HepG2 (cell line): Measurements from ENCODE around the gene AJUBA. TPM values are rescaled to one million over a fixed set of nuclear protein-coding genes. Genes with fewer than 3 reads are reported as not detected.

Experiments used
- ARHGAP35 ChIP-seq: sonication (generic); formaldehyde crosslinking; IDR thresholded peaks from 2 replicates; pipeline ENCODE4 v1.9.0; 2022; ENCODE audit warnings: mild to moderate bottlenecking, inconsistent platforms, moderate library complexity, missing genetic modification reagents, borderline replicate concordance
- CC2D1A ChIP-seq: sonication (generic); formaldehyde crosslinking; IDR thresholded peaks from 2 replicates; pipeline ENCODE4 v1.8.1; 2023; ENCODE audit warnings: mild to moderate bottlenecking, missing genetic modification reagents
- ETV5 ChIP-seq: IDR thresholded peaks from 2 replicates; pipeline ENCODE4 v1.6.1; 2018; ENCODE audit warnings: missing biosample characterization, missing genetic modification reagents, inconsistent platforms, borderline replicate concordance
- FLYWCH1 ChIP-seq: sonication (generic); formaldehyde crosslinking; IDR thresholded peaks from 2 replicates; pipeline ENCODE4 v1.8.1; 2023; ENCODE audit warnings: mild to moderate bottlenecking, missing genetic modification reagents
- FOXP1 ChIP-seq, 2 experiments: fragments of 450-650 bp in 1 of 2; IDR thresholded peaks; 2 replicates each; pipeline ENCODE4 v1.6.1; 2017 to 2018; ENCODE audit warnings: antibody characterized with exemption in 1 of 2
- HNRNPUL1 ChIP-seq: fragments of 200-400 bp; formaldehyde crosslinking; IDR thresholded peaks from 2 replicates; pipeline ENCODE4 v1.6.1; 2017; ENCODE audit warnings: low read depth, mild to moderate bottlenecking, low read length, moderate library complexity
- PTBP1 ChIP-seq: fragments of 200-400 bp; formaldehyde crosslinking; IDR thresholded peaks from 2 replicates; pipeline ENCODE4 v1.6.1; 2018; ENCODE audit warnings: low read length, low read depth; ENCODE audit not compliant: poor library complexity, severe bottlenecking
- SP4 ChIP-seq: sonication (generic); formaldehyde crosslinking; IDR thresholded peaks from 2 replicates; pipeline ENCODE4 v1.8.1; 2023; ENCODE audit warnings: mild to moderate bottlenecking, missing genetic modification reagents
- SRY ChIP-seq: sonication (generic); formaldehyde crosslinking; IDR thresholded peaks from 2 replicates; pipeline ENCODE4 v1.8.0; 2022; ENCODE audit warnings: mild to moderate bottlenecking, missing genetic modification reagents
- ZFP36L2 ChIP-seq: sonication (generic); formaldehyde crosslinking; IDR thresholded peaks from 2 replicates; pipeline ENCODE4 v1.4.0; 2020; ENCODE audit warnings: missing genetic modification reagents
- ZFP90 ChIP-seq: sonication (generic); formaldehyde crosslinking; IDR thresholded peaks from 2 replicates; pipeline ENCODE4 v1.8.0; 2022; ENCODE audit warnings: missing genetic modification reagents, mild to moderate bottlenecking, inconsistent platforms, borderline replicate concordance
- ZNF382 ChIP-seq: sonication (generic); formaldehyde crosslinking; IDR thresholded peaks from 2 replicates; pipeline ENCODE4 v1.5.0; 2020; ENCODE audit warnings: missing genetic modification reagents, mild to moderate bottlenecking, borderline replicate concordance
- ZNF598 ChIP-seq: sonication (generic); formaldehyde crosslinking; IDR thresholded peaks from 2 replicates; pipeline ENCODE4 v1.5.1; 2020; ENCODE audit warnings: mild to moderate bottlenecking, missing genetic modification reagents, borderline replicate concordance
- ZNF776 ChIP-seq: sonication (generic); formaldehyde crosslinking; IDR thresholded peaks from 2 replicates; pipeline ENCODE4 v1.4.0; 2020; ENCODE audit warnings: mild to moderate bottlenecking, missing genetic modification reagents
- ZNF891 ChIP-seq: sonication (generic); formaldehyde crosslinking; IDR thresholded peaks from 2 replicates; pipeline ENCODE4 v1.5.0; 2020; ENCODE audit warnings: mild to moderate bottlenecking, missing genetic modification reagents
- ZSCAN31 ChIP-seq: sonication (generic); formaldehyde crosslinking; IDR thresholded peaks from 2 replicates; pipeline ENCODE4 v1.5.0; 2020; ENCODE audit warnings: low read depth, mild to moderate bottlenecking, missing genetic modification reagents
- polyA plus RNA-seq, 8 experiments: library from polyadenylated mRNA; depleted of rRNA in 3 of 8; stranded (reverse) in 7 of 8; unstranded in 1 of 8; fragments of >200 nt; fragmentation: Illumina TruSeq in 4 of 8; extraction: Trizol in 4 of 8; gene quantifications; 2 replicates each; pipeline versions ENCODE4 v1.2.1 to v1.2.3, GENCODE V29; 2011 to 2016; ENCODE audit warnings: low read depth in 4 of 8, missing spikeins in 1 of 8, mixed read lengths in 1 of 8; ENCODE audit not compliant: insufficient read depth in 1 of 8
- total RNA-seq, 5 experiments: library from RNA; depleted of rRNA; stranded (reverse); fragments of >200 nt; fragmentation: Illumina TruSeq; extraction: Trizol; gene quantifications; 2 replicates each; pipeline ENCODE4 v1.2.3, GENCODE V29; 2016; ENCODE audit warnings: low read depth in 1 of 5
- TF ChIP-seq, protein P1 (sequence below): sonication (generic); formaldehyde crosslinking; IDR thresholded peaks from 2 replicates; pipeline ENCODE4 v1.5.0; 2020; ENCODE audit warnings: mild to moderate bottlenecking, missing genetic modification reagents
- TF ChIP-seq, protein P2 (sequence below): sonication (generic); formaldehyde crosslinking; IDR thresholded peaks from 2 replicates; pipeline ENCODE4 v1.4.0; 2020; ENCODE audit warnings: mild to moderate bottlenecking, low read depth, missing genetic modification reagents
- TF ChIP-seq, protein P3 (sequence below): sonication (generic); formaldehyde crosslinking; IDR thresholded peaks from 2 replicates; pipeline ENCODE4 v1.4.0; 2020; ENCODE audit warnings: missing genetic modification reagents, low read depth, mild to moderate bottlenecking, borderline replicate concordance
- TF ChIP-seq, protein P4 (sequence below): sonication (generic); formaldehyde crosslinking; IDR thresholded peaks from 2 replicates; pipeline ENCODE4 v1.4.0; 2020; ENCODE audit warnings: missing genetic modification reagents
- TF ChIP-seq, protein P5 (sequence below): sonication (generic); formaldehyde crosslinking; IDR thresholded peaks from 2 replicates; pipeline ENCODE4 v1.8.1; 2022; ENCODE audit warnings: mild to moderate bottlenecking, missing genetic modification reagents

The AJUBA gene
- total and polyA plus RNA-seq, 2 of the 13 experiments (the other 11 are each of a cell fraction or from before 2014, with no cell fraction given) = 157 to 241 TPM

DNA sequence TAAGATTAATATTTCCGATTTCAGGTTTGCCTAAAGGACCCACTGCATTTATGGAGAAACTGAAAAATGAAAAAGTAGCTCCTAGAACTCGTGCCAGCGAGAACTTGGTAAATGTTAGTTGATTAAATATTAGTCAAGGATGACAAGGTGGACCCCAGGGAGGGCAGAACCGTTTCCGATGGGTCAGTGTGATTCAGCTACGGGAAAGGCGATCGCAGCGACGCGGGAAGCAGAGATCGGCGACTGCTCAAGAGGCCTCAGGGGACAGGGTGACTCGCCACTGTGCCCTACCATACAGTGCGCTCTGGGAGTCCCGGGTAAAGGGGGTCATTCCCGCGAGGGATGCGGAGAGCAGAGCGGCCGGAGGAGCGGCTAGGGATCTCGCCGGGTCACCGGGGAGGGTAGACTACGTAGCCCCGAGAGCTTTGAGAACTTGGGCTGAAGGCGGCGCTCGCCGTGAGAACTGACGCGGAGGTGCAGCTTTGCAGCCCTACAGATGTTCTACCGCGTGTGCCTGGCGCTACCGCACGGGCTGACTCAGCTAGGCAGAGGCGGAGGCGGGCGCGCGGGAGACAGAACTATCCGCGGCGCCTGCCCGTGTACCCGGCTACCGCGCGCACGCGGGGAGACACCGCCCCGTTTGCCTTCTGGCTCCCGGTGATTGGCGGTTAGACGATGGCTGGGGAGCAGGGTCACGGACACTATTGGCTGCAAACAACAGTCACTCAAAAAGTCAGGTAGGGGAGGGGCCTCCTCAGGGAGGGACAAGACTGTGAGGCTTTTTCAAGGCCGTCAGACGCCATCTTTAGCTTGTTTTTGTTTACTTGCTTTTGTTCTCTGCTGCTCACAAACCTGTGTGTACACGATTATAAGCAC is 24.4 kb upstream of the AJUBA start (continued):
- TF ChIP-seq ETV5 (peak; percentile 74), ZNF382 (no peak), FLYWCH1 (CRISPR knock-in tag) (no peak; the same call in 1 of the 2 replicates), SP4 (CRISPR knock-in tag) (peak; percentile 97), ZNF776 (CRISPR knock-in tag) (peak; percentile 99), ZSCAN31 (peak; percentile 100), ZNF598 (CRISPR knock-in tag) (peak; percentile 100), HNRNPUL1 (no peak), CC2D1A (CRISPR knock-in tag) (peak; percentile 92; the same call in 1 of the 2 replicates), ZFP90 (CRISPR knock-in tag) (no peak), FOXP1 (IDR thresholded peaks at IDR 0.05) (peak; percentile 81; the same call in 1 of the 2 replicates), FOXP1 (CRISPR knock-in tag; IDR thresholded peaks at IDR 0.05) (peak; percentile 94), ZNF891 (peak; percentile 100), PTBP1 (peak; percentile 98), ARHGAP35 (peak; percentile 100), SRY (CRISPR knock-in tag) (peak; percentile 100), ZFP36L2 (CRISPR knock-in tag) (peak; percentile 94)
- TF ChIP-seq, protein P1, sequence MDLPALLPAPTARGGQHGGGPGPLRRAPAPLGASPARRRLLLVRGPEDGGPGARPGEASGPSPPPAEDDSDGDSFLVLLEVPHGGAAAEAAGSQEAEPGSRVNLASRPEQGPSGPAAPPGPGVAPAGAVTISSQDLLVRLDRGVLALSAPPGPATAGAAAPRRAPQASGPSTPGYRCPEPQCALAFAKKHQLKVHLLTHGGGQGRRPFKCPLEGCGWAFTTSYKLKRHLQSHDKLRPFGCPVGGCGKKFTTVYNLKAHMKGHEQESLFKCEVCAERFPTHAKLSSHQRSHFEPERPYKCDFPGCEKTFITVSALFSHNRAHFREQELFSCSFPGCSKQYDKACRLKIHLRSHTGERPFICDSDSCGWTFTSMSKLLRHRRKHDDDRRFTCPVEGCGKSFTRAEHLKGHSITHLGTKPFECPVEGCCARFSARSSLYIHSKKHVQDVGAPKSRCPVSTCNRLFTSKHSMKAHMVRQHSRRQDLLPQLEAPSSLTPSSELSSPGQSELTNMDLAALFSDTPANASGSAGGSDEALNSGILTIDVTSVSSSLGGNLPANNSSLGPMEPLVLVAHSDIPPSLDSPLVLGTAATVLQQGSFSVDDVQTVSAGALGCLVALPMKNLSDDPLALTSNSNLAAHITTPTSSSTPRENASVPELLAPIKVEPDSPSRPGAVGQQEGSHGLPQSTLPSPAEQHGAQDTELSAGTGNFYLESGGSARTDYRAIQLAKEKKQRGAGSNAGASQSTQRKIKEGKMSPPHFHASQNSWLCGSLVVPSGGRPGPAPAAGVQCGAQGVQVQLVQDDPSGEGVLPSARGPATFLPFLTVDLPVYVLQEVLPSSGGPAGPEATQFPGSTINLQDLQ = peak; percentile 98
- TF ChIP-seq, protein P2, sequence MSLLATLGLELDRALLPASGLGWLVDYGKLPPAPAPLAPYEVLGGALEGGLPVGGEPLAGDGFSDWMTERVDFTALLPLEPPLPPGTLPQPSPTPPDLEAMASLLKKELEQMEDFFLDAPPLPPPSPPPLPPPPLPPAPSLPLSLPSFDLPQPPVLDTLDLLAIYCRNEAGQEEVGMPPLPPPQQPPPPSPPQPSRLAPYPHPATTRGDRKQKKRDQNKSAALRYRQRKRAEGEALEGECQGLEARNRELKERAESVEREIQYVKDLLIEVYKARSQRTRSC = peak; percentile 97
- TF ChIP-seq, protein P3, sequence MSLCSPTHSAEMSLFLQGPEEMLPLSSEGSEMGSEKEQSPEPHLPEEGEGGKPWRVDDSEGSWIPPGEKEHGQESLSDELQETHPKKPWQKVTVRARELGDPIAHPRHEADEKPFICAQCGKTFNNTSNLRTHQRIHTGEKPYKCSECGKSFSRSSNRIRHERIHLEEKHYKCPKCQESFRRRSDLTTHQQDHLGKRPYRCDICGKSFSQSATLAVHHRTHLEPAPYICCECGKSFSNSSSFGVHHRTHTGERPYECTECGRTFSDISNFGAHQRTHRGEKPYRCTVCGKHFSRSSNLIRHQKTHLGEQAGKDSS (CRISPR knock-in tag) = peak; percentile 99
- TF ChIP-seq, protein P4, sequence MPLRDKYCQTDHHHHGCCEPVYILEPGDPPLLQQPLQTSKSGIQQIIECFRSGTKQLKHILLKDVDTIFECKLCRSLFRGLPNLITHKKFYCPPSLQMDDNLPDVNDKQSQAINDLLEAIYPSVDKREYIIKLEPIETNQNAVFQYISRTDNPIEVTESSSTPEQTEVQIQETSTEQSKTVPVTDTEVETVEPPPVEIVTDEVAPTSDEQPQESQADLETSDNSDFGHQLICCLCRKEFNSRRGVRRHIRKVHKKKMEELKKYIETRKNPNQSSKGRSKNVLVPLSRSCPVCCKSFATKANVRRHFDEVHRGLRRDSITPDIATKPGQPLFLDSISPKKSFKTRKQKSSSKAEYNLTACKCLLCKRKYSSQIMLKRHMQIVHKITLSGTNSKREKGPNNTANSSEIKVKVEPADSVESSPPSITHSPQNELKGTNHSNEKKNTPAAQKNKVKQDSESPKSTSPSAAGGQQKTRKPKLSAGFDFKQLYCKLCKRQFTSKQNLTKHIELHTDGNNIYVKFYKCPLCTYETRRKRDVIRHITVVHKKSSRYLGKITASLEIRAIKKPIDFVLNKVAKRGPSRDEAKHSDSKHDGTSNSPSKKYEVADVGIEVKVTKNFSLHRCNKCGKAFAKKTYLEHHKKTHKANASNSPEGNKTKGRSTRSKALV (CRISPR knock-in tag) = peak; percentile 95
- TF ChIP-seq, protein P5, sequence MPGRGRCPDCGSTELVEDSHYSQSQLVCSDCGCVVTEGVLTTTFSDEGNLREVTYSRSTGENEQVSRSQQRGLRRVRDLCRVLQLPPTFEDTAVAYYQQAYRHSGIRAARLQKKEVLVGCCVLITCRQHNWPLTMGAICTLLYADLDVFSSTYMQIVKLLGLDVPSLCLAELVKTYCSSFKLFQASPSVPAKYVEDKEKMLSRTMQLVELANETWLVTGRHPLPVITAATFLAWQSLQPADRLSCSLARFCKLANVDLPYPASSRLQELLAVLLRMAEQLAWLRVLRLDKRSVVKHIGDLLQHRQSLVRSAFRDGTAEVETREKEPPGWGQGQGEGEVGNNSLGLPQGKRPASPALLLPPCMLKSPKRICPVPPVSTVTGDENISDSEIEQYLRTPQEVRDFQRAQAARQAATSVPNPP = peak; percentile 95; the same call in 1 of the 2 replicates
